Right ventricle myocardium inferior (tissue), 1 donor: ENCODE data around the gene MAGI2. TPM values are rescaled to one million over a fixed set of nuclear protein-coding genes. Genes with fewer than 3 reads are reported as not detected.

Source experiments
- ATAC-seq: fragments of 200-7000 bp; cut with Tn5 transposase; one replicate; pipeline ENCODE4 v1.9.1; 2020; ENCODE audit warnings: mild to moderate bottlenecking, moderate library complexity
- DNase-seq: peaks from one replicate; pipeline ENCODE4 v3.0.0; 2021; ENCODE audit errors: missing footprints
- intact Hi-C: fragments of 100-400 bp; cut with DNase I; formaldehyde crosslinking; loops from one replicate; pipeline ENCODE4 v1.11.0; 2022
- total RNA-seq: library from RNA; stranded (reverse); fragmentation: NEBNext Ultra II Directional; extraction: Animal tissue kit (Norgen Biotek cat#: 25700); gene quantifications from one replicate; pipeline ENCODE4 v1.2.1, GENCODE V29; 2021
- donor health status: DM: no; HTN: yes; CAD: no; lungs with severe emphysema.

The MAGI2 gene
- total RNA-seq, 1 donor from 2014 or later: 3.1 TPM

- no peak for DNase-seq
- intact Hi-C loops: no loop called here
- no peak for ATAC-seq
Measured at GRCh38 chr7:78939669-78940068, 513.8 kb downstream of the MAGI2 start.

DNA sequence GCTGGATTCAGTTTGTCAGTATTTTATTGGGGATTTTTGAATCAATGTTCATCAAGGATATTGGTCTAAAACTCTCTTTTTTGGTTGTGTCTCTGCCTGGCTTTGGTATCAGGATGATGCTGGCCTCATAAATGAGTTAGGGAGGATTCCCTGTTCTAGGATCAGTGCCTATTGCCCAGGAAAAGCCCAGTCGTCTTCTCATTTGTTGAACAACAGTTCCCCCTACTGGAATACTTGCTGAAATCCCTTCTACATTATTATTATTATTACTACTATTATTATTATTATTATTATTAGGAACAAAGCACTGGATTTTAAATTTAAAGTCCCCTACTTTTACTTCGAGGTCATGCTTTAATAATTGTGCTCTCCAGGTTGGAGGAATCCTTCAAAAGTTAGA is 528.9 kb downstream of the MAGI2 start:
- intact Hi-C loops: no loop called here
- DNase-seq (no peak), ATAC-seq (no peak)

- intact Hi-C loops: no loop called here
- ATAC-seq (no peak), DNase-seq (no peak)
Measured at GRCh38 chr7:78912781-78913180, 540.7 kb downstream of the MAGI2 start.

- no peak for DNase-seq
- intact Hi-C loops: no loop called here
- ATAC-seq: no peak
Measured at GRCh38 chr7:78906735-78907134, 546.7 kb downstream of the MAGI2 start.

GRCh38 chr7:78905436-78905835 is 548.0 kb downstream of the MAGI2 start:
- no peak for ATAC-seq
- intact Hi-C loops: no loop called here
- DNase-seq: no peak

DNA sequence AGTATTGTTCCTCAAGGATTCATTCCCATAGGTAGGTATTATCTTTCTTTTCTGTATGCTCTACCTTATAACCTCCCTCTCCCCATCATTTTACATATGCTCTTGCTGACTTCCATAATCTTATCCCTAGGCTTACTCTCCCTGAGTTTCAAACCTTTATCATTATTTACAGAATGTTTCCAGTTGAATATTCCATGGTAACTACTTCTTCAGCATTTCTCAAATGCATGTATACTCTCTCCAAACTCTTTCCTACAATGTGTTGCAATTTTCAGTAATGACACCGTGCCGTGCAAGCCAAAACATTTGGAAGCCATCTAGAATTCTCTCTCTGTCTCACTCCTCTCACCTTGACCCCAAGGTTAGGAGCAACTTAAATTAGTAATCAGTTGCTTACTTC is 548.5 kb downstream of the MAGI2 start:
- DNase-seq (no peak), ATAC-seq (no peak)
- intact Hi-C loops: no loop called here

DNA sequence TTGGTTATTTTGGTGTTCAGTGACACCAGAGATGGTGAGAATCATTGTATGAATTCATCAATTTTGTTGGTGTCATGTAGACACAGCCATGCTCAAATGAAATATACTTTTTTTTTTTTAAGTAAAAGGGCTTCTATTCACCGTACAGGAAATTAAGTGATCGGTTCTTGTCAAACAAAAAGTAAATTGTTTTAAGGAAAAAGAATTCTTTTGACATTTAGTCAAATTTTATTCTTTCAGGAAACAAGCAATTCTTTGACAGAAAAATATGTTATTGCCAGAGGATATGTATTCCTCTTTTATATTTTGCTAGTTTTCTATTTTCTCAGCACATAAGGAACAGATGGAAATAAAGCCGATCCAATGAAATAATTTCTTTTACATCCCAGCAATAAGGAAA is 551.9 kb downstream of the MAGI2 start:
- intact Hi-C loops: no loop called here
- no peak for ATAC-seq
- no peak for DNase-seq

GRCh38 chr7:78900806-78901205 is 552.7 kb downstream of the MAGI2 start:
- ATAC-seq (no peak), DNase-seq (no peak)
- intact Hi-C loops: no loop called here

DNA sequence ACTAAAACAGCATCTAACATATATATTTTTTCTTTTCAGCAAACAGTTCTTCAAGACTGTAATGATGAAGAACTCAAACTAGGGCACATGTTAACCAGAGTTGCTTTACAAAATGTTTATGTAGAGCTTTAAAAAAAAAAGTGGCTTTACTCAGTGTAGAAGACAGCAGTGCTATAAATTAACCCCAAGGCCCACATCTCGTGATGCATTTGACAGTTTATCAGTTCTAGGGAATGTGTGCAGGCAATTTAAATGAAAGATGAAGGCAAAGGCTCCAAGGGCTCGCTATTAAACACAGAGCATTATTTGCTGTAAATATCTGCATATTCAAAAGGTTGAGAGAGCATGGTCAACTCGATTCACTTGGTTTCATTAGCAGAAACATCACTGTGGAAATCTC is 558.1 kb downstream of the MAGI2 start:
- no peak for ATAC-seq
- no peak for DNase-seq
- intact Hi-C loops: no loop called here

GRCh38 chr7:78879206-78879605 is 574.3 kb downstream of the MAGI2 start:
- intact Hi-C loops: no loop called here
- ATAC-seq (no peak), DNase-seq (no peak)

- DNase-seq: no peak
- ATAC-seq: no peak
- intact Hi-C loops: no loop called here
Measured at GRCh38 chr7:78873117-78873516, 580.4 kb downstream of the MAGI2 start.

DNA sequence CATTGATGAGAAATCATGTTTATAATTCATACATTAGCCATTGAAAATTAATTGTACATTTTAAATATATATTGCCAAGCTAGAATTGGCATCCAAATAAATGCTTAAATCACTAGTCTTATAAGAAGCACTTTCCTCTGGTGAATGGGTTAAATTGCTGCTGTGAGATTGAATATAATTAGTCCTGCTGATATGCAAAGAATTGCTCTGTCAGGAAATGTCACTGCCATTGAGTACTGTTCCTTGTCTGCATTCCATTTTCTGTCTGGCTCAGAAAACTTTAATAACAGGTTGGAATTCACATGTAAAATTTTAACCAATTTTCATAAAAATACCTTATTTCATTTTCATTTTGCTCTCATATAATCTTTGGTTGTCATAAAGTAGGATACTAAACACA is 589.1 kb downstream of the MAGI2 start:
- DNase-seq (no peak), ATAC-seq (no peak)
- intact Hi-C loops: no loop called here

GRCh38 chr7:78863281-78863680 is 590.2 kb downstream of the MAGI2 start:
- DNase-seq (no peak), ATAC-seq (peak; percentile 56)
- intact Hi-C loops: no loop called here

GRCh38 chr7:78862411-78862900 is 591.0 kb downstream of the MAGI2 start:
- DNase-seq (no peak), ATAC-seq (no peak)
- intact Hi-C loops: no loop called here

GRCh38 chr7:78852951-78853350 is 600.5 kb downstream of the MAGI2 start:
- no peak for ATAC-seq
- intact Hi-C loops: no loop called here
- no peak for DNase-seq

DNA sequence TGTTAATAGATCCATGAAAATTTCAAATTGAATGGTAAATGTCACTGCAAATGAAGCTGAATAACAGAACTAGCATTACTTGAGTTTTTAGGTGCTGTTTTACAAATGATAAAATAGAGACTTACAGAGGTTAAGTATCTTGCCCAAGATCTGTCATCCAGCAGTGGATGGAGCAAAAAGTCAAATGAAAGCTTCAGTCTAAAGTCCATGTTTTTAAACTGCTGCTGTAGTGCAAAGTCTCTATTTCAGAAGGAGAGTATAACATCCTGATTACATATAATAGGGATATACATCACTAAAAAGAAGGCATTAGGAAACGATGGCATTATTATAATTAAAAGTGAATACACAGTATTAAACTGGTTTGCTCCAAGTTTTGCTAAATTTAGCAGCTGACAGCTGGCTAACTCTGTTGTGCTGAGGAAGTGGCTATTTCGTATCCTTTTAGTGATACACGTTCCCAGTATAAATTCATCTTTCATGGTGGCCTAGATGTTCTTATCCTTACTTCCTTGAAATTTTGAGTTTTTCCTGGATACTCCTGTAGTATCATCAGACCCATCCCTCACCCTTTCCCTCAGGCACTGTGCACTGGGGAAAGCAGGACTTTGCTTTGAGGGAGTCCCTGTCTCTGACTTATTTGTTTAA is 603.2 kb downstream of the MAGI2 start:
- ATAC-seq: no peak
- DNase-seq: no peak
- intact Hi-C loops: no loop called here

- no peak for ATAC-seq
- no peak for DNase-seq
- intact Hi-C loops: no loop called here
Measured at GRCh38 chr7:78845155-78845554, 608.3 kb downstream of the MAGI2 start.

DNA sequence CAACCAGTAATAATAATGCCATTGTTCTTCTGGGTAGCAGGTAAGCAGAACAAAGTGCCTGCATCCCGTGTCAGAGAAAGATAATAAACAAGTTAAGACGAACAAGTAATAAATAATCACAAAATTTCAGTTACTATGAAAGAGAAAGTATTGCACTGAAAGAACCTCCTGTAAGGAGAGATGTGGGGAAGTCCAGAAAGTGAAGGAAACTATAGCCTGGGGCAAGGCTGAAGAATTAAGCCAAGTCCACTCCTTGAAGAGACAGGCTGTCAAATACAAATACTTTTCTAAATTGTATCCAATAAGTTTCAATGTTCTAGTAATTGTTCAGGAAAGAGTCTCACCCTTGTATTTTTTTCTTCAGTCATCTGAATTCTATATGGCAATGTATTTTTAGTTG is 611.4 kb downstream of the MAGI2 start:
- no peak for ATAC-seq
- DNase-seq: no peak
- intact Hi-C loops: no loop called here

- intact Hi-C loops: no loop called here
- no peak for DNase-seq
- no peak for ATAC-seq
Measured at GRCh38 chr7:78835897-78836296, 617.6 kb downstream of the MAGI2 start.

DNA sequence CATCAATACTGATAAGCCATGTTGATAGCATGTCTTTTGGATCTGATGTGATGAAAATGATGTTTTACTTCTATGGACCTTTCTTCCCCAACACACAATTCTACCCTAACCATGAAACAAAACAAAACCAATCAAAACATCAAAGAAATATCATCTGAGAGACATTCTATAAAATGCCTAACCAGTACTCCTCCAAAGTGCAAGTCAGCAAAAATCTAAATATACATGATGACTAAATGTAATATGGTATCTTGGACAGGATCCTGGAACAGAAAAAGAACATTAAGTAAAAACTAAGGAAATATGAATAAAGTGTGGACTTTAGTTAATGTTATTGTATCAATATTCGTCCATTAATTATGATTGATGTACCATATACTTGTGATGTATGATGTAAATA is 625.1 kb downstream of the MAGI2 start:
- DNase-seq: no peak
- intact Hi-C loops: no loop called here
- no peak for ATAC-seq

DNA sequence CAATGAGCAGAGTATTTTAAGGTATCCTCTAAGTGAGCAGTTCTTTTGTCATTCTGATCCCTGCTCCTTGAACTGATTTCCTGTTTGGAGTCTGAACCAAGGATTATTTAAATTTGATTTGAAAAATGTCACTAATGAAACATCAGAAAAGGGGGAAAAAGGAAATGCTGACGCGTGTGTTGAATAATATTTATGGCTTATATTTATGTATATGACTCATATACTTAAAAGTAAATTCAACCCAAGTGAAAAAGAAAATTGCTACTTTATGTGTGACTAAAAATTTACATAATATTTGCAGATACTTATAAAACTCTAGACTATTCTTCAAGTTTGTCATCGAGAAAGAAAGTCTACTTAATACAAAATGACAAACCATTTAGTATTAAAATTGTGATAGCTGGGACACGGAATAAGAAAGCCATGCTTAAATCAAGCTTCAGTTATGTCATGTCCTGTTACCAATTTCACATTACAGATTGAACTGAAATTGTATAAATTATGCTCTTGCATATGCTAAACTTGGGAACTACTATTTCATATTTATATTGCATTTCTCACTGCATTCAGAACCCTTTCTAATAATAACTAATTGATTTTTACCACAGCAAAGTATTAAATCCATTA is 649.9 kb downstream of the MAGI2 start:
- DNase-seq: no peak
- intact Hi-C loops: no loop called here
- no peak for ATAC-seq
